ENCODE results near the gene AP2A1. TPM values are rescaled to one million over a fixed set of nuclear protein-coding genes. Genes with fewer than 3 reads are reported as not detected.
A peak's percentile ranks its signal among the peaks of the same experiment; 100 is the strongest.

The AP2A1 gene
- total RNA-seq, 1 donor = 92.0 TPM

DNA sequence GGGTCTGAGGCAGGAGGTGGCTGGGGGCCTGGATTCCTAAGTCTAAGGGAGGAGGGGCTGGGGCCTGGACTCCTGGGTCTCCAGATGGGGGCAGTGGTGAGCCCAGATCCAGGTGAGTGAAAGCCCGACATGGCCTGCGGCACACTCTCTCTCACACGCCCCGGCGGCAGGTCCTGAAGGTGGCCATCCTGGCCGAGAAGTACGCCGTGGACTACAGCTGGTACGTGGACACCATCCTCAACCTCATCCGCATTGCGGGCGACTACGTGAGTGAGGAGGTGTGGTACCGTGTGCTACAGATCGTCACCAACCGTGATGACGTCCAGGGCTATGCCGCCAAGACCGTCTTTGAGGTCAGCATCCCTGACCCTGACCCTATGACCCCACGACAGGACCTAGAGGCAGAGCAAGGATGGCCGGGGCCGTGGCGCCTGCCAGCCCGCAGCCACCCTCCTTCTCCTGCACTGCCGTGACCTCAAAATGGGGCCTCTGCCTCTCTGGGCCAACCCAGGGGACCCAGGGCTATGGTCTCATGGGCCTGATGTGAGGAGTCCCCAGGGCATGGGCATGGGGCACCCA, 33.1 kb downstream of the AP2A1 start:
- TF ChIP-seq, protein P1, sequence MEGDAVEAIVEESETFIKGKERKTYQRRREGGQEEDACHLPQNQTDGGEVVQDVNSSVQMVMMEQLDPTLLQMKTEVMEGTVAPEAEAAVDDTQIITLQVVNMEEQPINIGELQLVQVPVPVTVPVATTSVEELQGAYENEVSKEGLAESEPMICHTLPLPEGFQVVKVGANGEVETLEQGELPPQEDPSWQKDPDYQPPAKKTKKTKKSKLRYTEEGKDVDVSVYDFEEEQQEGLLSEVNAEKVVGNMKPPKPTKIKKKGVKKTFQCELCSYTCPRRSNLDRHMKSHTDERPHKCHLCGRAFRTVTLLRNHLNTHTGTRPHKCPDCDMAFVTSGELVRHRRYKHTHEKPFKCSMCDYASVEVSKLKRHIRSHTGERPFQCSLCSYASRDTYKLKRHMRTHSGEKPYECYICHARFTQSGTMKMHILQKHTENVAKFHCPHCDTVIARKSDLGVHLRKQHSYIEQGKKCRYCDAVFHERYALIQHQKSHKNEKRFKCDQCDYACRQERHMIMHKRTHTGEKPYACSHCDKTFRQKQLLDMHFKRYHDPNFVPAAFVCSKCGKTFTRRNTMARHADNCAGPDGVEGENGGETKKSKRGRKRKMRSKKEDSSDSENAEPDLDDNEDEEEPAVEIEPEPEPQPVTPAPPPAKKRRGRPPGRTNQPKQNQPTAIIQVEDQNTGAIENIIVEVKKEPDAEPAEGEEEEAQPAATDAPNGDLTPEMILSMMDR (IDR thresholded peaks at IDR 0.05; ENCODE audit: insufficient read depth, low read depth, low read length) = peak; percentile 6
- H3K4me3 ChIP-seq (ENCODE audit: low read depth, low read length) = no peak overlapping the region
- no peak for DNase-seq (ENCODE audit: low read depth)

GRCh38 chr19:49800771-49801170, 34.0 kb downstream of the AP2A1 start:
- DNase-seq (ENCODE audit: low read depth) = no peak
- H3K4me3 ChIP-seq (ENCODE audit: low read depth, low read length) = no peak overlapping the region
- TF ChIP-seq, protein P1 (IDR thresholded peaks at IDR 0.05; ENCODE audit: insufficient read depth, low read depth, low read length) = no peak

DNA sequence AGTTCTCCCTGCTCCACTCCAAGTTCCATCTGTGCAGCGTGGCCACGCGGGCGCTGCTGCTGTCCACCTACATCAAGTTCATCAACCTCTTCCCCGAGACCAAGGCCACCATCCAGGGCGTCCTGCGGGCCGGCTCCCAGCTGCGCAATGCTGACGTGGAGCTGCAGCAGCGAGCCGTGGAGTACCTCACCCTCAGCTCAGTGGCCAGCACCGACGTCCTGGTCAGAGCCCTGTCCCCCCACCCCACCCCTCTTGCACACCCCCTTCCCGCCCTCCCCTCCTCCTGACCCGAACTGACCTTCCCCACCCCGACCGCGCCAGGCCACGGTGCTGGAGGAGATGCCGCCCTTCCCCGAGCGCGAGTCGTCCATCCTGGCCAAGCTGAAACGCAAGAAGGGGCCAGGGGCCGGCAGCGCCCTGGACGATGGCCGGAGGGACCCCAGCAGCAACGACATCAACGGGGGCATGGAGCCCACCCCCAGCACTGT, 34.6 kb downstream of the AP2A1 start:
- peak overlapping the region; percentile 51 for H3K4me3 ChIP-seq (ENCODE audit: low read depth, low read length)

GRCh38 chr19:49801966-49802661, 35.3 kb downstream of the AP2A1 start:
- peak; percentile 87 for DNase-seq (ENCODE audit: low read depth)
- TF ChIP-seq, protein P1 (IDR thresholded peaks at IDR 0.05; ENCODE audit: insufficient read depth, low read depth, low read length) = peak; percentile 38
- H3K4me3 ChIP-seq (ENCODE audit: low read depth, low read length) = peak overlapping the region; percentile 51

More for the DNA sequence above, 34.6 kb downstream of the AP2A1 start:
- DNase-seq (ENCODE audit: low read depth) = no peak
- TF ChIP-seq, protein P1 (IDR thresholded peaks at IDR 0.05; ENCODE audit: insufficient read depth, low read depth, low read length) = no peak

DNA sequence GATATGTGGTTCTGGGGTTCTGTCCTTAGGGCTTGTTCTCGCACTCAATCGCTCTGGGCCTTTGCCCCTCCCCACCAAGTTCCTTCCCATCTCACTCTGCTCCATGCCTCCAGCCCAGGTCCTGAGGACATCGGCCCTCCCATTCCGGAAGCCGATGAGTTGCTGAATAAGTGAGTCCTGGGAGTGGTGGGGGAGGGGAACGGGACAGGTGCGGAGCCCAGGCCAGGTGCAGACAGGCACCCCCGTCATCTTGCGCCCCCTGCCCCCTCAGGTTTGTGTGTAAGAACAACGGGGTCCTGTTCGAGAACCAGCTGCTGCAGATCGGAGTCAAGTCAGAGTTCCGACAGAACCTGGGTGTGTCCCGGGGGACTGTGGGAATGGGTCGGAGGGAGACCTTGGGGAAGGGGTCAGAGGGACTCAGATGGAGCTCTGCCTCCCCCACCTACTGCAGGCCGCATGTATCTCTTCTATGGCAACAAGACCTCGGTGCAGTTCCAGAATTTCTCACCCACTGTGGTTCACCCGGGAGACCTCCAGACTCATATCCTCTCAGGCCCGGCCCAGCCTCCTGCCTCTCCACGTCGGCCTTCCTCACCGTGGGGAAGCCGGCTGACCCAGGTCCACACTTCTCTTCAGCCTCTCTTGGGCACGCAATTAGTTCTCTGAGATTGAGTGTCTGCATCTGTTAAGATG, 36.2 kb downstream of the AP2A1 start:
- no peak for DNase-seq (ENCODE audit: low read depth)
- no peak overlapping the region for H3K4me3 ChIP-seq (ENCODE audit: low read depth, low read length)
- TF ChIP-seq, protein P1 (IDR thresholded peaks at IDR 0.05; ENCODE audit: insufficient read depth, low read depth, low read length) = no peak

- no peak overlapping the region for H3K4me3 ChIP-seq (ENCODE audit: low read depth, low read length)
- no peak for DNase-seq (ENCODE audit: low read depth)
- TF ChIP-seq, protein P1 (IDR thresholded peaks at IDR 0.05; ENCODE audit: insufficient read depth, low read depth, low read length) = no peak
Measured at GRCh38 chr19:49803529-49803856, 36.7 kb downstream of the AP2A1 start.
